Fibroblast of skin of right biceps (primary cell): ENCODE data around the gene TMEM54.
"Not testable (repeated sequence)": the region's sequence is repeated elsewhere in the genome, so short reads cannot be mapped to it uniquely, and the experiment has no call there.

Experiments used
- DNase-seq: peaks from one replicate; pipeline ENCODE4 v3.0.0-alpha.2; 2013

TMEM54 gene

GRCh38 chr1:32918179-32918578 is 17.0 kb upstream of the TMEM54 start:
- no peak for DNase-seq

- DNase-seq = no peak
These were observed 16.3 kb upstream of the TMEM54 start for GRCh38 chr1:32917521-32917920.

- DNase-seq = peak; percentile 31
These were observed 14.8 kb upstream of the TMEM54 start for GRCh38 chr1:32915766-32916706.

GRCh38 chr1:32910319-32910718 is 9.1 kb upstream of the TMEM54 start:
- no peak for DNase-seq

- DNase-seq = peak; percentile 60
These were observed 6.2 kb upstream of the TMEM54 start for GRCh38 chr1:32907435-32907834.

- no peak for DNase-seq
These were observed 5.5 kb upstream of the TMEM54 start for GRCh38 chr1:32906654-32907053.

- DNase-seq = not testable (repeated sequence)
These were observed 4.4 kb upstream of the TMEM54 start for GRCh38 chr1:32905588-32905987.

- no peak for DNase-seq
These were observed 3.6 kb upstream of the TMEM54 start for GRCh38 chr1:32904797-32905196.

- DNase-seq = no peak
These were observed 3.0 kb upstream of the TMEM54 start for GRCh38 chr1:32903991-32904785.

GRCh38 chr1:32902535-32902920 is 1.3 kb upstream of the TMEM54 start:
- DNase-seq = no peak

- no peak for DNase-seq
These were observed 790 bp upstream of the TMEM54 start for GRCh38 chr1:32901823-32902534.

GRCh38 chr1:32900371-32900955 is 726 bp downstream of the TMEM54 start:
- DNase-seq = no peak

- DNase-seq = no peak
These were observed 1.4 kb downstream of the TMEM54 start for GRCh38 chr1:32899586-32900296.

GRCh38 chr1:32898958-32899357 is 2.2 kb downstream of the TMEM54 start:
- no peak for DNase-seq

- no peak for DNase-seq
These were observed 3.1 kb downstream of the TMEM54 start for GRCh38 chr1:32898056-32898455.

GRCh38 chr1:32897082-32898049 is 3.8 kb downstream of the TMEM54 start:
- no peak for DNase-seq

GRCh38 chr1:32896451-32896850 is 4.7 kb downstream of the TMEM54 start:
- no peak for DNase-seq

- no peak for DNase-seq
These were observed 5.6 kb downstream of the TMEM54 start for GRCh38 chr1:32895325-32896215.

- no peak for DNase-seq
These were observed 6.5 kb downstream of the TMEM54 start for GRCh38 chr1:32894681-32895080.
